Suprapubic skin (tissue), 4 donors: Measurements from ENCODE around the gene GPRC5A. TPM values are rescaled to one million over a fixed set of nuclear protein-coding genes. Genes with fewer than 3 reads are reported as not detected.
A peak's percentile ranks its signal among the peaks of the same experiment; 100 is the strongest.

Experiments used
- DNase-seq, 2 donors: peaks; one replicate each; pipeline ENCODE4 v3.0.0-alpha.2; 2019; ENCODE audit warnings: low spot score in 2 of 2
- H3K27ac ChIP-seq: fragments of 200-600 bp; sonication (generic); one replicate; pipeline ENCODE4 v1.5.1; 2019
- H3K27me3 ChIP-seq: fragments of 200-600 bp; sonication (generic); one replicate; pipeline ENCODE4 v1.5.1; 2019
- H3K36me3 ChIP-seq: fragments of 200-600 bp; sonication (generic); one replicate; pipeline ENCODE4 v1.5.1; 2019
- H3K4me1 ChIP-seq: fragments of 200-600 bp; sonication (generic); one replicate; pipeline ENCODE4 v1.5.1; 2019
- H3K4me3 ChIP-seq: fragments of 200-600 bp; sonication (generic); one replicate; pipeline ENCODE4 v1.5.1; 2019; ENCODE audit warnings: mild to moderate bottlenecking
- H3K9me3 ChIP-seq: fragments of 200-600 bp; sonication (generic); one replicate; pipeline ENCODE4 v1.5.1; 2019
- EP300 ChIP-seq: sonication (generic); formaldehyde crosslinking; IDR thresholded peaks from one replicate; pipeline ENCODE4 v1.6.1; 2017; ENCODE audit warnings: antibody characterized with exemption
- POLR2A ChIP-seq, 2 donors: fragments of 450-650 bp; IDR thresholded peaks; one replicate each; pipeline ENCODE4 v1.6.1; 2017; ENCODE audit warnings: antibody characterized with exemption in 2 of 2, mild to moderate bottlenecking in 2 of 2, moderate library complexity in 2 of 2
- POLR2AphosphoS5 ChIP-seq, 3 donors: sonication (generic); formaldehyde crosslinking; IDR thresholded peaks; one replicate each; pipeline ENCODE4 v1.6.1; 2017; ENCODE audit warnings: antibody characterized with exemption in 3 of 3
- WGBS: methylation state at CpG from one replicate; pipeline ENCODE4 v1.1.5; 2018; 5-methylcytosine and 5-hydroxymethylcytosine counted together
- total RNA-seq, 4 donors: library from RNA; depleted of rRNA; stranded (reverse); fragments of >200 nt; gene quantifications; one replicate each; pipeline ENCODE4 v1.1.0, GENCODE V29; 2016
- TF ChIP-seq, protein P1 (sequence below), 2 donors: fragments of 200-600 bp in 1 of 2; fragments of 450-650 bp in 1 of 2; sonication (generic) in 1 of 2; IDR thresholded peaks; one replicate each; pipeline ENCODE4 v1.5.1; 2016 to 2019; ENCODE audit warnings: antibody characterized with exemption in 2 of 2, mild to moderate bottlenecking in 1 of 2, moderate library complexity in 1 of 2

Gene GPRC5A
- total RNA-seq, 4 donors from 2014 or later: 4.0 to 11.0 (median 7.2) TPM

DNA sequence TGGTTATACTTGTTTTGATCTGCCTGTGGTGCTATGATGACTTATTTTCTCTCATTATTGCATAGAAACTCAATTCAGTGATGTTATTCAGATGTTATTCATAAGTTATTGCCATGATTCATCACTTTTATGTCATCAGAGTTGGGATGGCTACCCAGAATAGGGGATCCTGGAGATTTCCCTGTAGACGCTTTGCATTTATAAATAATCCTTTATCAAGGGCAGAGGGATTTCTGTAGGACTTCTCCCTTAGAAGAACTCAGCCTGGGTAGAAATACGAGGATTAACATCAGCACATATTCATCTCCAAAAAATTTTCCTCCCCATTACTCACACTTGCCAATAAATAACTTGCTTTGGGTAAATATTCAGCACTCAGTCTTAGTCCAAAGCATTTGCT is 4.9 kb downstream of the GPRC5A start:
- Histone ChIP-seq H3K4me3 (no peak overlapping the region), H3K9me3 (no peaks in the 10 kb centered on the region), H3K36me3 (no peaks in the 10 kb centered on the region), H3K27ac (no peak overlapping the region), H3K27me3 (peaks cover 4% of the 10 kb centered on the region), H3K4me1 (peaks cover 30% of the 10 kb centered on the region)
- WGBS: 58% methylated on average over 2 of the region's 2 CpGs
- no peak for DNase-seq
- TF ChIP-seq POLR2A (IDR thresholded peaks at IDR 0.05) (no peak), EP300 (no peak), POLR2AphosphoS5 (IDR thresholded peaks at IDR 0.05) (no peak)
- TF ChIP-seq, protein P1, sequence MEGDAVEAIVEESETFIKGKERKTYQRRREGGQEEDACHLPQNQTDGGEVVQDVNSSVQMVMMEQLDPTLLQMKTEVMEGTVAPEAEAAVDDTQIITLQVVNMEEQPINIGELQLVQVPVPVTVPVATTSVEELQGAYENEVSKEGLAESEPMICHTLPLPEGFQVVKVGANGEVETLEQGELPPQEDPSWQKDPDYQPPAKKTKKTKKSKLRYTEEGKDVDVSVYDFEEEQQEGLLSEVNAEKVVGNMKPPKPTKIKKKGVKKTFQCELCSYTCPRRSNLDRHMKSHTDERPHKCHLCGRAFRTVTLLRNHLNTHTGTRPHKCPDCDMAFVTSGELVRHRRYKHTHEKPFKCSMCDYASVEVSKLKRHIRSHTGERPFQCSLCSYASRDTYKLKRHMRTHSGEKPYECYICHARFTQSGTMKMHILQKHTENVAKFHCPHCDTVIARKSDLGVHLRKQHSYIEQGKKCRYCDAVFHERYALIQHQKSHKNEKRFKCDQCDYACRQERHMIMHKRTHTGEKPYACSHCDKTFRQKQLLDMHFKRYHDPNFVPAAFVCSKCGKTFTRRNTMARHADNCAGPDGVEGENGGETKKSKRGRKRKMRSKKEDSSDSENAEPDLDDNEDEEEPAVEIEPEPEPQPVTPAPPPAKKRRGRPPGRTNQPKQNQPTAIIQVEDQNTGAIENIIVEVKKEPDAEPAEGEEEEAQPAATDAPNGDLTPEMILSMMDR (IDR thresholded peaks at IDR 0.05): no peak

DNA sequence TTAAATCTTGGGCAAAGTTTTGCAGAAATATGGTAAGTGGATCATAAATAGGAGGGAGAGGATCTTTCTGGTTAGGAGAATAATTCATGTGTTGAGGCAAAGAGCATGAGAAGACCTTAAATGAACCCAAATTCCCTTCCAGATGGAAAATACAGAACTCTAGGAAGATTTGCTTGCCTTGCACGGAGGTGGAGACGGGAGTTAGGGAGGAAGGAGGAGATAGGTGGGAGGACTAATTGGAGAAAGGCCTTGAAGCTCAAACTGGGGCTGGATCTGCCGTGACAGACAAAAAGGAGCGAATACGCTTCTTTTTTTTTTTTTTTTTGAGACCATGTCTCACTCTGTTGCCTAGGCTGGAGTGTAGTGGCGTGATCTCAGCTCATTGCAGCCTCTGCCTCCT is 5.9 kb downstream of the GPRC5A start:
- H3K9me3 ChIP-seq: no peaks in the 10 kb centered on the region
- TF ChIP-seq EP300 (no peak), POLR2AphosphoS5 (IDR thresholded peaks at IDR 0.05) (no peak), POLR2A (IDR thresholded peaks at IDR 0.05) (no peak)
- TF ChIP-seq, protein P1 (IDR thresholded peaks at IDR 0.05): no peak
- H3K27ac ChIP-seq: no peak overlapping the region
- no peak overlapping the region for H3K4me3 ChIP-seq
- peaks cover 33% of the 10 kb centered on the region for H3K4me1 ChIP-seq
- 95% methylated on average over 6 of the region's 6 CpGs for WGBS
- DNase-seq: no peak
- peaks cover 4% of the 10 kb centered on the region for H3K27me3 ChIP-seq
- H3K36me3 ChIP-seq: no peaks in the 10 kb centered on the region

DNA sequence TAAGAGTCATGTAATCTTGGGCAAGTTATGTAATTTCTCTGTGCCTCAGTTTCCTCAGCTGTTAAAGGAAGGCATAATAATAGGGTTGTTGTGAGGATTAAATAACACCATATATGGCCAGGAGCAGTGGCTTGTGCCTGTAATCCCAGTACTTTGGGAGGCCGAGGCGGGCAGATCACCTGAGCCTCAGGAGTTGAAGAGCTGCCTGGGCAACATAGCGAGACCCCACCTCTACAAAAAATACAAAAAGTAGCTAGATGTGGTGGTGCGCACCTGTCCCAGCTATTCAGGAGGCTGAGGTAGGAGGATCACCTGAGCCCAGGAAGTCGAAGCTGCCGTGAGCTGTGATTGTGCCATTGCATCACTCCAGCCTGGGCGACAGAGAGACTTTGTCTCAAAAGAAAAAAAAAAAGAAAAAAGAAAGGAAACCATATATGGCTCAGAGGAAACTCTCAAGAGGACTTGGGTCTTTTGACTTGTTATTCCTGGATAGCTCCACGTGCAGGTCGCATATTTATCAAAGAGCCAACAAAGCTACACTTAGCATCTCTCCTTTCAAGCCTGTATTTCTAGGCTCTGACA is 6.9 kb downstream of the GPRC5A start:
- H3K36me3 ChIP-seq: no peaks in the 10 kb centered on the region
- 92% methylated on average over 8 of the region's 9 CpGs for WGBS
- no peak overlapping the region for H3K27ac ChIP-seq
- H3K27me3 ChIP-seq: no peaks in the 10 kb centered on the region
- no peak for TF ChIP-seq POLR2A (IDR thresholded peaks at IDR 0.05)
- no peak for TF ChIP-seq EP300
- TF ChIP-seq, protein P1 (IDR thresholded peaks at IDR 0.05): no peak
- no peak for TF ChIP-seq POLR2AphosphoS5 (IDR thresholded peaks at IDR 0.05)
- H3K9me3 ChIP-seq: no peaks in the 10 kb centered on the region
- H3K4me1 ChIP-seq: peaks cover 31% of the 10 kb centered on the region
- no peak for DNase-seq
- H3K4me3 ChIP-seq: no peak overlapping the region

DNA sequence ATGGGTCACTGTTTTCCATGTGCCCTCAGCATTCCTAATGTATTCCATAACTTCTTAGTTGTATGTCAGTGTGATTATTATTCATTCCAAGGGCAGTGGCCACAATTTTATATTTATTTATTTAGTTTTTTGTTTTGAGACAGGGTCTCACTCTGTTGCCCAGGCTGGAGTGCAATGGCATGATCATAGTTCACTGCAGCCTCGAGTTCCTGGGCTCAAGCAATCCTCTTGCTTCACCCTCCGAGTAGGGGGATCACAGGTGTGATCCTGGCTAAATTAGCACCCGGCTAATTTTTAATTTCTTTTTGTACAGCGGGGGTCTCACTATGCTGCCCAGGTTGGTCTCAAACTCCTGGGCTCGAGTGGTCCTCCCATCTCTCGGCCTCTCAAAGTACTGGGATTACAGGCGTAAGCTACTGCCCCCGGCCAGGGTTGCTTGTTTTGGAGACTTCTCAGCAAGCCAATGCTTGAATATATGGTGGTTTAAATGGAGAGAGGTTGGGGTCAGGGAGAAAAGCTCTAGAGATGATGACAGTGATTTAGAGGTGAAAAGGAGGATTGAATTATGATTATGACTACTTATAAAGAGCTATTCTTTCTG is 7.6 kb downstream of the GPRC5A start:
- TF ChIP-seq, protein P1 (IDR thresholded peaks at IDR 0.05): no peak
- no peak for TF ChIP-seq POLR2A (IDR thresholded peaks at IDR 0.05)
- TF ChIP-seq EP300: no peak
- no peak for TF ChIP-seq POLR2AphosphoS5 (IDR thresholded peaks at IDR 0.05)
- H3K27ac ChIP-seq: peak overlapping the region; percentile 63
- WGBS: 95% methylated on average over 8 of the region's 8 CpGs
- no peaks in the 10 kb centered on the region for H3K9me3 ChIP-seq
- peaks cover 31% of the 10 kb centered on the region for H3K4me1 ChIP-seq
- no peaks in the 10 kb centered on the region for H3K36me3 ChIP-seq
- H3K27me3 ChIP-seq: no peaks in the 10 kb centered on the region
- no peak overlapping the region for H3K4me3 ChIP-seq
- no peak for DNase-seq

DNA sequence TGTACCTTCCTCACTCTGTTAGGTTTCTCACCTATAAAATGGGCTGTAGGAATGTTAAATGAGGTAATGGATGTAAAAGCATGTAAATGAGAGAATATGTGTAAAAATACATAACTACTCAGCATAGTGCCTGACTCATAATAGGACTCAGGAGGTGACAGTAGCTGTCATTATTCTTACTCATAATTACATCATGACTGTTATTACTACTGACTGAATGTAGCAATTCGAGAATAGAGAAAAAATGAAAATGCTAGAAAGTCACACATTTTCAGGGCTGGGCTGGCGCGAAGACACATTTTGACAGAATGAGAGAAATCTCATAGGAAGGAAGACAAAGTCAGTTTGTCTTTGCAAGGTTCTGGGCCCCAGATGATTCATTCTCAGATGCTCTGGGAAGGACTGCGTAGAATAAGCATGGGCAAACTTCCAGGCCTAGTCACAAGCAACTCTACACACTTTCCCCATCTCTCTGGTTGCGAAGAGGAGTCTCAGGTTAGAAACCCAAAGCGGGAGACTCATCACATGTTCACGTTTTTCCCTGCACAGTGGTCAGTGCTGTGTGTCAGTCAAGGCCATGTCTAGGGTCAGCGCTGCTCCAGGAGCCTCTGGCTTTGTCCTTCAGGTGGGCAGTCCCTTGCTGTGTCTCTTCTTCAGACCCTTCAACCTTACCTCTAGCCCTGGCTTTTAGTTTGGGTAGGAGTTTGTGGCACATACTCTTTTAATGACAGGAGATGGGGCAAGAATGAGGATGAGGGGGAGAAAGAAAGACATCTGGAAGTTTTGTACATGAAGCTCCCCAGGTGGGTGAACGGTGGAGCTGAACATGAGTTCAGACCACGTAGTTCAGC is 8.4 kb downstream of the GPRC5A start:
- Histone ChIP-seq H3K27ac (peak overlapping the region; percentile 86), H3K27me3 (no peaks in the 10 kb centered on the region), H3K4me1 (peaks cover 31% of the 10 kb centered on the region), H3K36me3 (no peaks in the 10 kb centered on the region), H3K9me3 (no peaks in the 10 kb centered on the region), H3K4me3 (no peak overlapping the region)
- DNase-seq: peak in 1 of 2 donors; percentile 79
- TF ChIP-seq POLR2AphosphoS5 (IDR thresholded peaks at IDR 0.05) (peak in 1 of 3 donors; percentile 31), POLR2A (IDR thresholded peaks at IDR 0.05) (no peak)
- WGBS: 80% methylated on average over 10 of the region's 10 CpGs
